LNCAP (cell line): ENCODE data around the gene HEXIM1.

Experiments
- TF ChIP-seq, protein P1 (sequence below): fragments of 450-650 bp; IDR thresholded peaks from 2 replicates; pipeline ENCODE4 v1.5.1; 2017; ENCODE audit warnings: mild to moderate bottlenecking

HEXIM1 gene

DNA sequence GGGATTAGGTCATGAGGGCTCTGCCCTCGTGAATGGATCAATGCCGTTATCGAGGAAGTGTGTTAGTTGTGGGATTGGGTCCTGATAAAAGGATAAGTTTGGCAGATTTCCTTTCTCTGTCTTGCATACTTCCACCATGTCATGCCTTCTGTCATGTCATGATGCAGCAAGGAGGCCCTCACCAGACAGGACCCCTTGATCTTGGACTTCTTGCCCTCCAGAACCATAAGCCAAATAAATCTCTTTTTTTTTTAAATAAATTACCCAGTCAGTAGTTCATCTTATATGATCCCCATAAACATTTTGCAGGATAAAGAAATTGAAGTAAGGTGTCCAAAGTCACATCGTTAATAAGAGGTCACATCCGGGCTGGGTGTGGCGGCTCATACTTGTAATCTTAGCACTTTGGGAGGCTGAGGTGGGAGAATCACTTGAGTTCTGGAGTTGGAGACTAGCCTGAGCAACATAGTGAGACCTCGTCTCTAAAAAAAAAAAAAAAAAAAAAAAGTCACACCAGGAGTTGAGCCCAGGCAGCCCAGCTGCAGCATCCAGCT lies 38.6 kb downstream of the HEXIM1 start:
- TF ChIP-seq, protein P1, sequence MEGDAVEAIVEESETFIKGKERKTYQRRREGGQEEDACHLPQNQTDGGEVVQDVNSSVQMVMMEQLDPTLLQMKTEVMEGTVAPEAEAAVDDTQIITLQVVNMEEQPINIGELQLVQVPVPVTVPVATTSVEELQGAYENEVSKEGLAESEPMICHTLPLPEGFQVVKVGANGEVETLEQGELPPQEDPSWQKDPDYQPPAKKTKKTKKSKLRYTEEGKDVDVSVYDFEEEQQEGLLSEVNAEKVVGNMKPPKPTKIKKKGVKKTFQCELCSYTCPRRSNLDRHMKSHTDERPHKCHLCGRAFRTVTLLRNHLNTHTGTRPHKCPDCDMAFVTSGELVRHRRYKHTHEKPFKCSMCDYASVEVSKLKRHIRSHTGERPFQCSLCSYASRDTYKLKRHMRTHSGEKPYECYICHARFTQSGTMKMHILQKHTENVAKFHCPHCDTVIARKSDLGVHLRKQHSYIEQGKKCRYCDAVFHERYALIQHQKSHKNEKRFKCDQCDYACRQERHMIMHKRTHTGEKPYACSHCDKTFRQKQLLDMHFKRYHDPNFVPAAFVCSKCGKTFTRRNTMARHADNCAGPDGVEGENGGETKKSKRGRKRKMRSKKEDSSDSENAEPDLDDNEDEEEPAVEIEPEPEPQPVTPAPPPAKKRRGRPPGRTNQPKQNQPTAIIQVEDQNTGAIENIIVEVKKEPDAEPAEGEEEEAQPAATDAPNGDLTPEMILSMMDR, result no peak

GRCh38 chr17:45189009-45189408 lies 40.7 kb downstream of the HEXIM1 start:
- TF ChIP-seq, protein P1, result no peak

- TF ChIP-seq, protein P1, result no peak
Observed at GRCh38 chr17:45190503-45191255, 42.4 kb downstream of the HEXIM1 start.

- TF ChIP-seq, protein P1, result no peak
Observed at GRCh38 chr17:45195424-45195823, 47.1 kb downstream of the HEXIM1 start.

- TF ChIP-seq, protein P1, result no peak
Observed at GRCh38 chr17:45197108-45197507, 48.8 kb downstream of the HEXIM1 start.

- TF ChIP-seq, protein P1, result peak; percentile 100
Observed at GRCh38 chr17:45197555-45198334, 49.5 kb downstream of the HEXIM1 start.

DNA sequence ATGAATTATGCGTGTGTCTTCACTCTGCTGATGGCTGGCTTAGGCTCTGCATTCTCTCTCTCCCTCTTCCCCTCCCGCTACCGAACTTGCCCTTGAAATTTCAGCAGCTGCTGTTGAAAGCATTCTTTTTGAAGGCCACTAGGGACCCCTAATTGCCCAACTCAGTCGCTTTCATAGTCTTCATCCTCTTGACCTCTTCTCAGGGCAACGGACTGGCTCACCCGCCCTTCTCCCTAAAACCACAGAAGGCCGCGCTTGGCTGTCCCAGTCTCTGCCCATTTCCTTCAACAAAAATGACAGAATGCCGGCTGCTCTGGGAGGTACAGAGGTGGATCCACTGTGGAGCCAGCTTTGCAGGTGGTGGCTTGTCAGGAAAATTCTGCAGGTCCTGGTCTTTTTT lies 52.4 kb downstream of the HEXIM1 start:
- TF ChIP-seq, protein P1, result no peak
